Breast epithelium (tissue), 4 donors: ENCODE results near the gene ZNF846. TPM values are rescaled to one million over a fixed set of nuclear protein-coding genes. Genes with fewer than 3 reads are reported as not detected.
A peak's percentile ranks its signal among the peaks of the same experiment; 100 is the strongest.
"Not testable (repeated sequence)": the region's sequence is repeated elsewhere in the genome, so short reads cannot be mapped to it uniquely, and the experiment has no call there.

Experiments
- DNase-seq, 2 donors: peaks; one replicate each; pipeline ENCODE4 v3.0.0-alpha.2; 2019; ENCODE audit warnings: low spot score in 2 of 2
- H3K27ac ChIP-seq, 2 donors: fragments of 200-600 bp; sonication (generic) in 1 of 2; one replicate each; pipeline ENCODE4 v1.5.1; 2016 to 2019; ENCODE audit warnings: mild to moderate bottlenecking in 1 of 2
- H3K27me3 ChIP-seq, 2 donors: fragments of 200-600 bp; sonication (generic) in 1 of 2; one replicate each; pipeline versions ENCODE4 v1.5.1 to v1.6.0; 2017 to 2019; ENCODE audit warnings: control low read depth in 1 of 2, mild to moderate bottlenecking in 1 of 2
- H3K36me3 ChIP-seq: fragments of 200-600 bp; one replicate; pipeline ENCODE4 v1.5.1; 2019
- H3K4me1 ChIP-seq, 2 donors: fragments of 200-600 bp; sonication (generic); one replicate each; pipeline ENCODE4 v1.5.1; 2016 to 2019; ENCODE audit warnings: control low read depth in 1 of 2
- H3K4me3 ChIP-seq, 3 donors: fragments of 200-600 bp; sonication (generic); 1 replicate in 2 of 3; 2 replicates in 1 of 3; pipeline ENCODE4 v1.5.1; 2016 to 2019; ENCODE audit warnings: mild to moderate bottlenecking in 3 of 3, moderate library complexity in 2 of 3
- H3K9me3 ChIP-seq, 2 donors: fragments of 200-600 bp; sonication (generic) in 1 of 2; one replicate each; pipeline ENCODE4 v1.5.1; 2016 to 2019; ENCODE audit warnings: control low read depth in 1 of 2
- POLR2A ChIP-seq: fragments of 450-650 bp; IDR thresholded peaks from one replicate; pipeline ENCODE4 v1.6.1; 2016; ENCODE audit warnings: antibody characterized with exemption, mild to moderate bottlenecking, moderate library complexity
- POLR2AphosphoS5 ChIP-seq, 3 donors: sonication (generic); formaldehyde crosslinking; IDR thresholded peaks; one replicate each; pipeline ENCODE4 v1.6.1; 2017; ENCODE audit warnings: antibody characterized with exemption in 3 of 3
- intact Hi-C: fragments of 100-400 bp; cut with DNase I; formaldehyde crosslinking; loops from one replicate; pipeline ENCODE4 v1.15.1; 2023; ENCODE audit warnings: low total_unique reads
- total RNA-seq, 3 donors: library from RNA; depleted of rRNA; stranded (reverse); fragments of >200 nt; gene quantifications; one replicate each; pipeline ENCODE4 v1.1.0, GENCODE V29; 2016
- TF ChIP-seq, protein P1 (sequence below), 3 donors: fragments of 450-650 bp; IDR thresholded peaks; one replicate each; pipeline ENCODE4 v1.5.1; 2016 to 2017; ENCODE audit warnings: antibody characterized with exemption in 3 of 3, mild to moderate bottlenecking in 3 of 3, moderate library complexity in 3 of 3

The ZNF846 gene
- total RNA-seq, 3 donors from 2014 or later = 10.5 to 26.7 (median 20.8) TPM

DNA sequence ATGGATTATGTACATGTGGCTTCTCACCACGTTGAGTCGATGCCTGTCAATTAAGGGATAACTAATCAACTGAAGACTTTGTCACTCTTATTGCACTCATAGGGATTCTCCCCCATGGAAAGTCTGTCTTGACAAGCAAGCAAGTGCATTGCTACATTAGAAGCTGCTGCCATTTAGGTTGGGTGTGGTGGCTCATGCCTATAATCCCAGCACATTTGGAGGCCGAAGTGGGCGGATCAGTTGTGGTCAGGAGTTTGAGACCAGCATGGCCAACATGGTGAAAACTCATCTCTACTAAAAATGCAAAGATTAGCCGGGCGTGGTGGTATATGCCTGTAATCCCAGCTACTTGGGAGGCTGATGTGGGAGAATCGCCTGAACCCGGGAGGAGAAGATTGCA lies 18.3 kb upstream of the ZNF846 start:
- intact Hi-C loops = no loop called here
- H3K27ac ChIP-seq = peak overlapping the region; percentile 91 to 99
- H3K4me3 ChIP-seq = peak overlapping the region in 2 of 3 donors; percentile 62 to 96

DNA sequence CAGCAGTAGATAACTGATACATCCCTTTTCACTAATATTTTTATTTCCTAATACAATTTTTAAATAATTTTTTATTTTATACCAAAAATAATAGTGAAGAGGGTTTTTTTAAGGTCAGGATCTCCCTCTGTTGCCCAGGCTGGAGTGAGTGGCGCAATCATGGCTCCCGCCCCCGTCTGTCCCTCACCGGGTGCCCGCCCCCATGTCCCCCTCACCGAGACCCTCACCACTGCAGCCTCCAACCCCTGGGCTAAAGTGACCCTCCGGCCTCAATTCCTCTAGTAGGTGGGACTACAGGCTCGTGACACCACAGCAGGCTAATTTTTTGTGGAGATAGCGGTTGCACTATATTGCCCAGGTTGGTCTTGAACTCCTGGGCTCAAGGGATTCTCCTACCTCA lies 17.8 kb upstream of the ZNF846 start:
- no peaks in the 10 kb centered on the region for H3K27me3 ChIP-seq
- no peaks in the 10 kb centered on the region for H3K9me3 ChIP-seq
- peak in 1 of 2 donors; percentile 22 for DNase-seq
- intact Hi-C loops = no loop called here
- peak overlapping the region; percentile 91 to 99 for H3K27ac ChIP-seq
- H3K36me3 ChIP-seq = no peaks in the 10 kb centered on the region
- TF ChIP-seq POLR2A (no peak), POLR2AphosphoS5 (IDR thresholded peaks at IDR 0.05) (no peak)
- TF ChIP-seq, protein P1, sequence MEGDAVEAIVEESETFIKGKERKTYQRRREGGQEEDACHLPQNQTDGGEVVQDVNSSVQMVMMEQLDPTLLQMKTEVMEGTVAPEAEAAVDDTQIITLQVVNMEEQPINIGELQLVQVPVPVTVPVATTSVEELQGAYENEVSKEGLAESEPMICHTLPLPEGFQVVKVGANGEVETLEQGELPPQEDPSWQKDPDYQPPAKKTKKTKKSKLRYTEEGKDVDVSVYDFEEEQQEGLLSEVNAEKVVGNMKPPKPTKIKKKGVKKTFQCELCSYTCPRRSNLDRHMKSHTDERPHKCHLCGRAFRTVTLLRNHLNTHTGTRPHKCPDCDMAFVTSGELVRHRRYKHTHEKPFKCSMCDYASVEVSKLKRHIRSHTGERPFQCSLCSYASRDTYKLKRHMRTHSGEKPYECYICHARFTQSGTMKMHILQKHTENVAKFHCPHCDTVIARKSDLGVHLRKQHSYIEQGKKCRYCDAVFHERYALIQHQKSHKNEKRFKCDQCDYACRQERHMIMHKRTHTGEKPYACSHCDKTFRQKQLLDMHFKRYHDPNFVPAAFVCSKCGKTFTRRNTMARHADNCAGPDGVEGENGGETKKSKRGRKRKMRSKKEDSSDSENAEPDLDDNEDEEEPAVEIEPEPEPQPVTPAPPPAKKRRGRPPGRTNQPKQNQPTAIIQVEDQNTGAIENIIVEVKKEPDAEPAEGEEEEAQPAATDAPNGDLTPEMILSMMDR (IDR thresholded peaks at IDR 0.05) = no peak
- H3K4me3 ChIP-seq = peak overlapping the region; percentile 61 to 96 (median 62)
- H3K4me1 ChIP-seq = peaks cover 0 to 5% of the 10 kb centered on the region in 2 donors

More for the DNA sequence above, 18.3 kb upstream of the ZNF846 start:
- TF ChIP-seq, protein P1 (IDR thresholded peaks at IDR 0.05) = no peak
- no peak for TF ChIP-seq POLR2AphosphoS5 (IDR thresholded peaks at IDR 0.05)
- no peak for TF ChIP-seq POLR2A
- Histone ChIP-seq H3K27me3 (no peaks in the 10 kb centered on the region), H3K4me1 (peaks cover 0 to 5% of the 10 kb centered on the region in 2 donors), H3K9me3 (no peaks in the 10 kb centered on the region), H3K36me3 (no peaks in the 10 kb centered on the region)
- no peak for DNase-seq

DNA sequence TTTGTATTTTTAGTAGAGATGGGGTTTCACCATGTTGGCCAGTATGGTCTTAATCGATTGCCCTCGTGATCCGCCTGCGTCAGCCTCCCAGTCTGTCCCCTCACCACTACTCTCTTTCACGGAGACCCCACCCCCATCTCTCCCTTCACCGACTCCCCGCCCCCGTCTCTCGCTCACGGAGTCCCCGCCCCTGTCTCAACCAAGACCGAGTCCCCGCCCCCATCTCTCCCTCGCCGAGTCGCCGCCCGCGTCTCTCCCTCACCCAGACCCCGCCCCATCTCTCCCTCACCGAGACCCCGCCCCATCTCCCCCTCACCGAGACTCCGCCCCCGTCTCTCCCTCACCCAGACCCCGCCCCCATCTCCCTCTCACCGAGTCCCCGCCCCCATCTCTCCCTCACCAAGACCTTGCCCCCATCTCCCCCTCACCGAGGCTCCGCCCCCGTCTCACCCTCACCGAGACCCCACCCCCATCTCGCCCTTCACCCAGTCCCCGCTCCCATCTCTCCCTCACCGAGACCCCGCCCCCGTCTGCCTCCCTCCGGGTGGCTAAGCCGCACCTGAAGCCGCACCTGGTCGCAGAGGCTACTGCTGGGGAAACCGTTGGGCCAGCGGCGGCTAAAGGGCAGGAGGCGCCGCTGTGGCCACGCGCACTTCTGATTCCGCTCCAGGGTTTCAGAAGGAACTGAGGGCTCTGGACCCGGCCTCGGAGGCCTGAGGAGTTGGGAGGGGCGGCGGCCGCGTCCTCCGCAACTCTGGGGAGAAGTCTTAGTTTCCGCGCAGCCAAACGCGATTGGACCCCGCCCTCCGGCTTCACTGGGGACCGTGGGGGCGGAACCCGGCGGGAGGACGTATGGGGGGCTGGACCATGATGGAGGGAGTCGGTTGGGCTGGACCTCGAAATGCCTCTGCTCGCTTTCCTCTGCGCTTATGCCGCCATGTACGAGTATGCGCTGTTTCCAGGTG lies 17.1 kb upstream of the ZNF846 start:
- H3K4me3 ChIP-seq = peak overlapping the region; percentile 61 to 96 (median 62)
- intact Hi-C loops = no loop called here
- H3K4me1 ChIP-seq = peaks cover 0 to 5% of the 10 kb centered on the region in 2 donors
- TF ChIP-seq, protein P1 (IDR thresholded peaks at IDR 0.05) = no peak
- TF ChIP-seq POLR2AphosphoS5 (IDR thresholded peaks at IDR 0.05) = peak; percentile 83 to 92 (median 85)
- TF ChIP-seq POLR2A = peak; percentile 71
- no peaks in the 10 kb centered on the region for H3K36me3 ChIP-seq
- no peaks in the 10 kb centered on the region for H3K9me3 ChIP-seq
- H3K27ac ChIP-seq = peak overlapping the region; percentile 91 to 99
- no peaks in the 10 kb centered on the region for H3K27me3 ChIP-seq
- DNase-seq = peak; percentile 97 to 99

DNA sequence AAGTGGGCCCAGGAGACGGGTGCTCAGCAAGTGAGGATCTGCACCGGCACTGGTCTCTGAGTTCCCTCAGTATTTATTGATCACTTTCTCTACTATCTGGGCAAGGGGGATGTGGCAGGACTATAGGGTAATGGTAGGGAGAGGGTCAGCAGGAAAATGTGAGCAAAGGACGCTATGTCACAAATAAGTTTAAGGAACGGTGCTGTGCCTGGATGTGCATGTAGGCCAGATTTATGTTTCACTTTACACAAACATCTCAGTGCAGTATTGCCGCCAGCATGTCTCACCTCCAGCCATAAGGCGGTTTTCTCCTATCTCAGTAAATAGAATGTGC lies 15.6 kb upstream of the ZNF846 start:
- H3K27ac ChIP-seq, H3K36me3 ChIP-seq, H3K9me3 ChIP-seq, H3K4me3 ChIP-seq, H3K27me3 ChIP-seq, DNase-seq, H3K4me1 ChIP-seq, intact Hi-C loops: not testable (repeated sequence)

DNA sequence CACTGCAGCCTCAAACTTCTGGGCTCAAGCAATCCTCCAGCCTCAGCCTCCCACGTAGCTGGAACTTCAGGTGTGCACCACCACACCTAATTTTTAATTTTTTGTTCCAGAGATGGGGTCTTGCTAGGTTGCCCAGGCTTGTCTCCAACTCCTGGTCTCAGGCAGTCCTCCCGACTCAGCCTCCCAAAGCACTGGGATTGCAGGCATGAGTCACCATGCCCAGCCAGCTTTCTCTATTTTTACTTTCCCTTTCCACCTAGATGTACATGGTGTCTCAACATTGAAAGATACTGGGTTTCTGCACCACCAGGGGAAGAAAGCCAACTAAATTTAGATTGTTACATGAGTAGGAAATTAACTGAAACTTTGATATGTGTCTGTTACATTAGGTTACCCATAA lies 13.8 kb upstream of the ZNF846 start:
- no peaks in the 10 kb centered on the region for H3K36me3 ChIP-seq
- TF ChIP-seq POLR2A (no peak), POLR2AphosphoS5 (IDR thresholded peaks at IDR 0.05) (no peak)
- TF ChIP-seq, protein P1 (IDR thresholded peaks at IDR 0.05) = no peak
- peaks cover 0 to 5% of the 10 kb centered on the region in 2 donors for H3K4me1 ChIP-seq
- H3K9me3 ChIP-seq = peaks cover 0 to 17% of the 10 kb centered on the region in 2 donors
- H3K27ac ChIP-seq = no peak overlapping the region
- DNase-seq = no peak
- H3K27me3 ChIP-seq = no peaks in the 10 kb centered on the region
- intact Hi-C loops = no loop called here
- H3K4me3 ChIP-seq = no peak overlapping the region
